GM19438 (cell line): ENCODE results near the gene UBA3.

ENCODE experiments used
- ATAC-seq: cut with Tn5 transposase; IDR thresholded peaks from one replicate; pipeline ENCODE4 v1.9.1; 2021; ENCODE audit warnings: low read depth; ENCODE audit not compliant: unreplicated experiment

UBA3 gene

GRCh38 chr3:69014022-69014580, 66.1 kb downstream of the UBA3 start:
- no peak for ATAC-seq

- peak; percentile 77 for ATAC-seq
Measured at GRCh38 chr3:69013253-69014021, 66.7 kb downstream of the UBA3 start, which contains the start of gene EOGT. EOGT (minus strand) TSS chr3:69013684; CDS start chr3:69009846, 3,838 bp downstream.

GRCh38 chr3:69012800-69013252, 67.3 kb downstream of the UBA3 start:
- ATAC-seq: peak; percentile 46

- ATAC-seq: no peak
Measured at GRCh38 chr3:69012100-69012799, 67.9 kb downstream of the UBA3 start.

GRCh38 chr3:69011096-69011730, 69.0 kb downstream of the UBA3 start:
- no peak for ATAC-seq

GRCh38 chr3:69009559-69010410, 70.4 kb downstream of the UBA3 start:
- no peak for ATAC-seq

- no peak for ATAC-seq
Measured at GRCh38 chr3:69008980-69009379, 71.2 kb downstream of the UBA3 start.

GRCh38 chr3:69005791-69006482, 74.2 kb downstream of the UBA3 start:
- no peak for ATAC-seq

- no peak for ATAC-seq
Measured at GRCh38 chr3:69005071-69005790, 74.9 kb downstream of the UBA3 start.
